Measurements from ENCODE around the gene MAP7. TPM values are rescaled to one million over a fixed set of nuclear protein-coding genes. Genes with fewer than 3 reads are reported as not detected.
"Not testable (repeated sequence)": the region's sequence is repeated elsewhere in the genome, so short reads cannot be mapped to it uniquely, and the experiment has no call there.

The MAP7 gene
- total RNA-seq, 2 experiments from 2014 or later, result not detected

GRCh38 chr6:136587527-136587926 lies 37.3 kb upstream of the MAP7 start:
- no peak for TF ChIP-seq CTCF (conservative IDR thresholded peaks at IDR 0.05; ENCODE audit: low read length)
- TF ChIP-seq EZH2phosphoT487 (IDR thresholded peaks at IDR 0.05; ENCODE audit: borderline replicate concordance, low read depth, low read length), result no peak
- Histone ChIP-seq H3K79me2 (ENCODE audit: insufficient read depth, low read depth, low read length) (no peaks in the 10 kb centered on the region), H3K36me3 (ENCODE audit: insufficient read depth, low read length) (peaks cover 47% of the 10 kb centered on the region), H3K4me1 (ENCODE audit: insufficient read depth, low read length, poor library complexity, severe bottlenecking) (no peaks in the 10 kb centered on the region), H2AFZ (ENCODE audit: low read length) (no peak overlapping the region), H3K9me3 (ENCODE audit: low read length) (no peaks in the 10 kb centered on the region), H4K20me1 (ENCODE audit: insufficient read depth, low read length) (no peaks in the 10 kb centered on the region), H3K27ac (ENCODE audit: low read depth, low read length, poor library complexity, severe bottlenecking) (no peak overlapping the region), H3K9me2 (ENCODE audit: insufficient read depth, low read length) (no peaks in the 10 kb centered on the region), H3K4me3 (ENCODE audit: low read depth, low read length, poor library complexity, severe bottlenecking) (no peak overlapping the region), H3K4me2 (ENCODE audit: low read length) (no peak overlapping the region)
- ChIA-PET CTCF (ENCODE audit: unreplicated experiment) (interaction anchor here (0.6 kb wide), 1 partner anchor 9 kb away, joined by 3 read pairs; no protein-coding TSS in a partner anchor), POLR2A (interaction anchor here (1.8 kb wide), 1 partner anchor 57 kb away, joined by 5 read pairs; no protein-coding TSS in a partner anchor)
- intact Hi-C loops (cut with micrococcal nuclease; ENCODE audit: unreplicated experiment), result no loop called here
- BruUV-seq (replicated peaks), result no TSS peak
- no peak for DNase-seq (ENCODE audit: low spot score)

GRCh38 chr6:136586295-136586694 lies 36.1 kb upstream of the MAP7 start:
- intact Hi-C loops (cut with micrococcal nuclease; ENCODE audit: unreplicated experiment), result no loop called here
- no peak overlapping the region for H3K4me3 ChIP-seq (ENCODE audit: low read depth, low read length, poor library complexity, severe bottlenecking)
- CTCF ChIA-PET (ENCODE audit: unreplicated experiment), result no interaction called here
- H3K27ac ChIP-seq (ENCODE audit: low read depth, low read length, poor library complexity, severe bottlenecking), result no peak overlapping the region
- H3K4me1 ChIP-seq (ENCODE audit: insufficient read depth, low read length, poor library complexity, severe bottlenecking), result no peaks in the 10 kb centered on the region
- BruUV-seq (replicated peaks), result no TSS peak
- H3K9me2 ChIP-seq (ENCODE audit: insufficient read depth, low read length), result no peaks in the 10 kb centered on the region
- no peak for DNase-seq (ENCODE audit: low spot score)
- TF ChIP-seq EZH2phosphoT487 (IDR thresholded peaks at IDR 0.05; ENCODE audit: borderline replicate concordance, low read depth, low read length) (no peak), CTCF (conservative IDR thresholded peaks at IDR 0.05; ENCODE audit: low read length) (no peak)
- no peak overlapping the region for H2AFZ ChIP-seq (ENCODE audit: low read length)
- H3K4me2 ChIP-seq (ENCODE audit: low read length), result no peak overlapping the region
- POLR2A ChIA-PET, result interaction anchor here (0.8 to 1.8 kb wide), 2 partner anchors 58 to 1150 kb away, joined by 3 to 5 read pairs; no protein-coding TSS in a partner anchor
- H3K36me3 ChIP-seq (ENCODE audit: insufficient read depth, low read length), result peaks cover 46% of the 10 kb centered on the region
- no peaks in the 10 kb centered on the region for H4K20me1 ChIP-seq (ENCODE audit: insufficient read depth, low read length)
- no peaks in the 10 kb centered on the region for H3K79me2 ChIP-seq (ENCODE audit: insufficient read depth, low read depth, low read length)
- H3K9me3 ChIP-seq (ENCODE audit: low read length), result no peaks in the 10 kb centered on the region

GRCh38 chr6:136585523-136585922 lies 35.3 kb upstream of the MAP7 start:
- H3K9me2 ChIP-seq (ENCODE audit: insufficient read depth, low read length); H3K27ac ChIP-seq (ENCODE audit: low read depth, low read length, poor library complexity, severe bottlenecking); CTCF ChIA-PET (ENCODE audit: unreplicated experiment); H3K4me2 ChIP-seq (ENCODE audit: low read length); H3K4me1 ChIP-seq (ENCODE audit: insufficient read depth, low read length, poor library complexity, severe bottlenecking); H3K9me3 ChIP-seq (ENCODE audit: low read length); intact Hi-C loops (cut with micrococcal nuclease; ENCODE audit: unreplicated experiment); H3K79me2 ChIP-seq (ENCODE audit: insufficient read depth, low read depth, low read length); H3K4me3 ChIP-seq (ENCODE audit: low read depth, low read length, poor library complexity, severe bottlenecking); H2AFZ ChIP-seq (ENCODE audit: low read length); H4K20me1 ChIP-seq (ENCODE audit: insufficient read depth, low read length); BruUV-seq (replicated peaks); DNase-seq (ENCODE audit: low spot score): not testable (repeated sequence)
- POLR2A ChIA-PET, result interaction anchor here (0.5 to 1.8 kb wide), 3 partner anchors 59 to 1149 kb away, joined by 3 to 5 read pairs (median 3); no protein-coding TSS in a partner anchor
- peaks cover 44% of the 10 kb centered on the region for H3K36me3 ChIP-seq (ENCODE audit: insufficient read depth, low read length)

- H3K79me2 ChIP-seq (ENCODE audit: insufficient read depth, low read depth, low read length); BruUV-seq (replicated peaks); H4K20me1 ChIP-seq (ENCODE audit: insufficient read depth, low read length); H3K4me1 ChIP-seq (ENCODE audit: insufficient read depth, low read length, poor library complexity, severe bottlenecking); H3K9me2 ChIP-seq (ENCODE audit: insufficient read depth, low read length); H3K4me2 ChIP-seq (ENCODE audit: low read length); H3K27ac ChIP-seq (ENCODE audit: low read depth, low read length, poor library complexity, severe bottlenecking); H3K9me3 ChIP-seq (ENCODE audit: low read length); H2AFZ ChIP-seq (ENCODE audit: low read length); H3K4me3 ChIP-seq (ENCODE audit: low read depth, low read length, poor library complexity, severe bottlenecking); intact Hi-C loops (cut with micrococcal nuclease; ENCODE audit: unreplicated experiment); DNase-seq (ENCODE audit: low spot score): not testable (repeated sequence)
- H3K36me3 ChIP-seq (ENCODE audit: insufficient read depth, low read length), result peaks cover 46% of the 10 kb centered on the region
- POLR2A ChIA-PET, result interaction anchor here (0.6 to 0.9 kb wide), 2 partner anchors 9 to 17 kb away, joined by 3 to 4 read pairs; no protein-coding TSS in a partner anchor
- CTCF ChIA-PET (ENCODE audit: unreplicated experiment), result interaction anchor here (1.0 kb wide), 1 partner anchor 208 kb away, joined by 3 read pairs; the partner anchor contains the start of gene MAP3K5
Measured at GRCh38 chr6:136584290-136584689, 34.1 kb upstream of the MAP7 start.
